Activated gamma-delta T cell (primary cell): ENCODE data around the gene C10orf90.
"Not testable (repeated sequence)": the region's sequence is repeated elsewhere in the genome, so short reads cannot be mapped to it uniquely, and the experiment has no call there.

Experiments used
- DNase-seq: peaks from one replicate; lab custom pipeline; 2025; lab: John Stamatoyannopoulos, UW

The C10orf90 gene

DNA sequence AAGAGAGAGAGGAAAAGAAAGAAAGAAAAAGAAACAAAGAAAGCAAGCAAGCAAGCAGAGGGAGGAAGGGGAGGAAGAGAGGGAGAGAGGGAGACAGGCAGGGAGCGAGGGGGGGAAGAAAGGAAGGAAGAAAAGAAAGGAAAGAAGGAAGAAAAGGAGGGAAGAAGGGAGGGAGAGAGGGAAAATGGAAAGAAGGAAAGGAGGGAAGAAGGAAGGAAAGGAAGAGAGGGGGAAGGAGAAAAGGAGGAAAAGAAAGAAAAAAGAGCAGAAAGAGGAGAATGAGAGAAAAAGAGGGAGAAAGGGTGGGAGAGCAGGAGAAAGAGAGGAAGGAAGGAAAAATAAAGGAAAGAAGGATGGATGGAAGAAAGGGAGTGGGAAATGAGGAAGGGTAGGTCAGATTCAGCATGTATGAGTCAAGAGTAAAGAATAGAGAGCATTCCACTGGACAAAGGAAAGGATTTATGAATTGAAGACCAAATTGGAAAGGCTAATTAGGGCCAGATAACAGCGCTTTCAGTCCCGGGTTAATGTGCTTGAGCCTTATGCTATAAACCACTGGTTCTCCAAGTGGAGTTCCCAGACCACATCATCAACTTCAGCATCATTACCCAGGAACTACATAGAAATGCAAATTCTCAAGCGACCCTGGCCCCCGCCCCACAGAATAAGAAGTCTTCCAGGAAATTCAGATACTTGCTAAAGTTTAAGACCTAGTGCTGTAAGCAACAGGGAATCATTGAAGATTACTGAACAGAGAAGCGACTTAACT, 85.1 kb downstream of the C10orf90 start:
- DNase-seq = no peak

DNA sequence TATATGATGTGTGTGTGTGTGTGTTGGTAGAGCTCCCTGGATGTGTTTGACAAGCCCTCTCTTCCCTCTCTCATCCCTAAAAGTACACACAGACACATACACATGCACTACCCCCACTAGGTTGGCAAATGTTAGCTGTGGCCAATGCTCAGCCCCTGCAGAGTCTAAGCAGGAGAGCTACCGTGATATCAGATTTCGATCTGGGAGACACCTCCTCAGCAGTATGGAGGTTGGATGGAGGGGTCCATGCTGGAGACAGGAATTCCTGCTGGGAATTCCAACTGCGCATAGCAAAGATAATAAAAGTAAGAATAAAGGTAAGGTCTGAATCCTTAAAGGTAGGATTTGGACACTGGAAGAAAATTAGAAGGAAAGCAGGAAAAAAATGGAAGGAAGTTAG, 85.7 kb downstream of the C10orf90 start:
- DNase-seq = no peak

GRCh38 chr10:126583552-126584200, 86.8 kb downstream of the C10orf90 start:
- no peak for DNase-seq

DNA sequence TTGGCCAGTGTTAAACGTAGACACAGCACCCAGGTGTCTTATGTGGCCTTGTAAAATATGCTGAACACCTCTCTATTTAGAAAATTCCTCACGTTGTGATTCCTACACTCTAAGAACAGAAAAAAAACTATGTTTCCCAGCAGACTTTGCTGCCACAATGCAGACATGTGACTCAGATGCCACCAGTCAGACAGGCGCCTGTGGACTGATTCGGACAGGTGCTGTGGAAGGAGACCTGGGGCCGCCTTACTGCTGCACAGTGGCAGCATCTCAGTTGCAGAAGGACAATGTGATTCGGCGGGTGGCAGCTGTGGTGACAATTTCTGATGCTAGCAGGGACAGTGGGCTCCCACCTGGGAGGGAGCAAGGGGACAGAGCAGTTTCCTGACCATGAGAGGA, 88.8 kb downstream of the C10orf90 start:
- no peak for DNase-seq

DNA sequence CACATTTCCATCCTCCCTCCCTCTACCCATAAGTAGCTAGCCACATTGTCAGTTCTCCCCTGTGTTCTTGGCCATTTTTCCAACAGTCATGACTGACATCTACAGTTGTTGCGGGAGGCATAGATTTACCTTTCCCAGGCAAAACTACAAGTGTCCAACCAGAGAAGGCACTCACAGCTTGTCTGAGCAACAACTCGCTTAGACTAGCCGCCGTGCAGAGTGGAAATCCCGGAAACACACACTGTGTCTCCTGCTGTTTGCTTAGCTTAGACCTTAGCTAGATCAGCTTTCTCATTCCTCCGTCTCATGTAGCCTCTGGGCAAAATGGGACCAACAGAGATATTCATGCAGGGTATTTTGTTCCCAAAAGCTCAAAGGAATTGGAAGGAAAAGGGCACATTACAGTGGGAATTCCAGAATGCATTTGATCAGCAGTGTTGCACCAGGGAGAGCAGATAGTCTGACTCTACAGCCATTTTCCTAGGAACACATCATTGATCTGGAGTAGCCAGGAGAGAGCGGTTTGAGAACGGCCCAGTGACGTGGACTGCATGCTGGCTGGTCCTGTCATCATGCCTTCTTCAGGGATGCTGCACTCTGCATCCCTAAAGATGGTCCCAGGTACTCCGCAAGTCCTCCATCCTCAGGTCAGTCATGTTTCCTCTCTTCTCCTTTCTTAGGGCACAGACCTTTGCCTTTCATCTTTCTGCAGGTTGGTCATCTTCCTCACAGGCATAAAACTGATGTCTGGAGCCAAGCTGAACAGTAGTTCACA, 89.4 kb downstream of the C10orf90 start:
- no peak for DNase-seq

DNA sequence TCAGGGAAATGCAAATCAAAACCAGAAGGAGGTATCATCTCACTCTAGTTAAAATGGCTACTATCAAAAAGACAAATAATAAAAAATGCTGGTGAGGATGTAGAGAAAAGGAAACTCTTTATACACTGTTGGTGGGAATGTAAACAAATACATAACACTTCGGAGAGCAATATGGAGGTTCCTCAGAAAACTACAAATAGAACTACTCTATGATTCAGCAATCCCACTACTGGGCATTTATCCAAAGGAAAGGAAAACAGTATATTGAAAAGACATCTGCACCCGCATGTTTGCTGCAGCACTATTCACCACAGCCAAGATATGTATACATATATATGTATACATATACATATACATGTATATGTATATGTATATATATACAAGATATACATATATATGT, 94.2 kb downstream of the C10orf90 start:
- DNase-seq = no peak

- DNase-seq = no peak
These were observed 99.6 kb downstream of the C10orf90 start for GRCh38 chr10:126570621-126571602.

DNA sequence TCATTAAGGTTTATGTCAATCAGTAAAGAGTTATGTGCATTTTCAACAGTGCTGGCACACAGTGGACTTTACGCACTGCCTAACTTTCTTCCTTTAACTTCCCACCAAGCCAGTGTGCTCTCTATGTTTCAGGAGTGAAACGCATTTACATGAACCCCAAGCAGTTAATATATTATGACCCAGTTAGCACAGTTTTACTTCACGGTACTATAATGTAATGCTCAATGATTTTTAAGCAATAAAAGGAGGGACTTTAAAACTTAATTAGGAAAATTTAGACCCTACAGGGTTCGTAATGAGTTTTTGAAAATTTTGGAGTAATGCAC, 100.3 kb downstream of the C10orf90 start:
- no peak for DNase-seq

DNA sequence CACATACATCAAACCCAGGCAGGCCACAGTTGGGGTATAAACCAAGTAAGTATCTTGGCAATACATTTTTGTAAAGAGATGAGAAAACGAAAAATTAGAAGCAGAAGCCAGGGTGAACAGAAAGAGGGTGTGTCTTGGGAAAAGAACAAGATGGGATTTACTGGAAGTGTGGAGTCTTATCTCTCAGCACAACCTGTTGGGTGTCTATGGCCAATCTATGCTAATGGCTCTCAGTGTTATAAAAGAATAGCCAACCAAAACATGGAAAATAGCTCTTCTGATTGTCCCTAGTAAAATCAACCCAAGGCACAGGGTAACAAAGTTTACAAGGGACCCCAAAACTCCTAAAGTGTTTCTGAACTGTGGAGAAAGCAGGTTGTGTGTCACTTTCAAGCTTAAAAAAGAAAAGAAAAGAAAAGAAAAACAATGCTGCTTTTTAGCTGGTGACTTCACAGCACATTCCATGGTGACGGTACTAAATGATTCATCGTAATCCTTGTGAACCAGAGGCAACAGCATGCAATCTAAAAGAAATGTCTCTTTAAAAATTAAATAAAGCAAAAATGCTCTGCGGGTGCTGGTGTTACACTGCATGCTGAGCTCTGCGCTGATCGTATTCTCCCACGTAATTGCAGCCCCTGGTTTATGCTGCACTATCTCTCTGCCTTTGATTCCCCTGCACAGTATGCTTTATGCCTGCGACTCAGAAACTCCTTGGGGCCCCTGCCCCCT, 100.8 kb downstream of the C10orf90 start:
- no peak for DNase-seq

GRCh38 chr10:126568809-126569385, 101.6 kb downstream of the C10orf90 start:
- no peak for DNase-seq

DNA sequence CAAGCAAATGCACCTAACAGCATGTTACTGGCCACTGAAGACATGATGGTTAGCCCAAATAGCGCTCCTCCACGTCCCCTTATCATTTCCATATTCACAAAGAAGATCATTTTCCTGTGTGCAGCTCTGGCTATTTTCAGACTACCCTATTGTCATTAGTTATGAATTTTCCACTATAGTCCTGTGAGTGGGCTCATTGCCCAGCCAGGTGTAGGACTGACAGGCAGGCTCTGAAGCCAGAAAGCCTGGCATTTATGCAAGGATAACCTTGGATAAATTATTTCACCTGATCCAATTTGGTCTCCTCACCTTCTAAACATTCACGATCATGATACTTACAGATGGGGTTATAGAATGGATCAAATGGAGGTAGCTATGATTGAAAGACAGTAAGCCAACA, 104.6 kb downstream of the C10orf90 start:
- no peak for DNase-seq

GRCh38 chr10:126565441-126565840, 105.1 kb downstream of the C10orf90 start:
- DNase-seq = no peak

GRCh38 chr10:126564326-126564888, 106.1 kb downstream of the C10orf90 start:
- no peak for DNase-seq

GRCh38 chr10:126563361-126563760, 107.1 kb downstream of the C10orf90 start:
- DNase-seq = no peak

DNA sequence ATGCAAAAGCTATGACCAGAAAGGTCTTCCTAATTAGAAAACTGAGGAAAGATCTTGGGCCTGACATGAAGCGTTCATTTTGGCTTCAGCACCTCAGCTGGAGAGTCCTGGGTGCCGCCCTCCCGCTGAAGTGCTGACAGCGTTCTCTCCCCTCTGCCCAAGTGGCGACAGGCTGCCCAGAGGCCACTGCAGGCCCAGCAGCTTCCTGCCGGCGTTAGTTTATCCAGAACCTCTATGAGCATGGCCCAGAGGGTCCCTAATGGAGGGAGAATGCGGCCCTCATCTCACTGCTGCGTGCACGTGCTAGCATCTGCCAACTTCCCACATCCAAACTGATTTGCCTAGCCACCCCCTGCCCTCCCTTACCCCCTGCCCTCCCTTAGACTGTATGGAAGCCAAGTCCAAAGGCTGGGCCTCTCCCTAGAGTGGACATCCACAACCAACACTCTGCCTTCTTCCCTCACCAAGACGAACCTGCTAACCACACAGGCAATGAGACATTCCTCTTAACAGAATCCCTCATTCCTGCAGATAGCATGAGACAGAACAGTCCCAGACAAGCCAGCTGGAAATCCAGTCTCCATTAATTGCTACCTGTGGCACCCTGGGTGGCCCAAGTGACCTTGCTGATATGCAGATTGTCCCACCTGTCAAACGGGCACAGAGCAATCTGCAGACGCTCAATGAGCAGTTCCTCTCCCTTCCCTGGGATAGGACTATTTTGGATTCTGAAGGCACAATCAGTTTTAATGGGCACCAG, 108.4 kb downstream of the C10orf90 start:
- DNase-seq = no peak

DNA sequence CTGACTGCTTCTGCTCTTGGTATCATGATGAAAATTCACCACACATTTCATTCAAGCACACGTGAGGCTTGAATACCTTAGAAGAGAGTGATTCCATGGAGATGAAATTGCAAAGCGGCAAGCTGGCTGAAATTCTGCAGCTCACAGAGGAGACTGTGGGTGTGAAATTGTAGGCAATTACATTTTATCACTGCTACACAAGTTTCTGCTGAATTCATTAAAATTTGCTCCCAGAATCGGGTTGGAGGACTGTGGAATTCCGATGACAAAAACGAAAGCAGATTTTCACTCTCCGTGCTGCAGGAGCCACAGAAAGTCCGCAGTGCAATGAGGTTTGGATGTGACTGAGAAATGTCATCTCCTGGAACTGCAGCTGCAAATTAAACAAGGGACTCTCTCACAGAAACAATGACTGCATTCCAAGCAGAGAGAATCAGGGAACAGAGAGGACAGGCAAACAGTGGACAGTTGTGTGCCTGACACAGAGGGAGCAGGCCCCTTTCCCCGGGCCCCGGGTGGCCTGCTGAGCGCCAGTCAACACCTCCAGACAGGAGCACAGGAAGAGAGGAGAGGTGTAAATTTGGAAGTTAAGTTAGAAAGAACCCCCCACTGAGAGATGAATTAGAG, 109.1 kb downstream of the C10orf90 start:
- no peak for DNase-seq

DNA sequence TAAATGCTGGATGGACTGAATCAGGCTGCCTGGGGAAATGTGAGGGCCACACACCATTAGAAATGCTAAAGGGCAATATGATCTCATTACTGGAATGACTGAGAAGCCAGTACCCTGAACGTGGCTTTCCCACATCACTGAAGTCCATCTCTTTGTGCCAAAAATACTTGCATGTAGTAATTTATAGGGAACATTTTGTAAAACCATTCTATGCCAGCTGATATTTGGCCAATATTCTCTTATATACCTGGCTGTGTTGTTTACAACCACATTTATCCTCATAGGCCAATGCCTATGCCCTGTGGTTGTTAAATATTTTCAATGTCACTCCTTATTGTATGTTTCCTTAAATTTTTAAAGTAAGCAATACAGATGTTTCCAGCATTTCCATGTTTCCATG, 111.6 kb downstream of the C10orf90 start:
- DNase-seq = no peak

DNA sequence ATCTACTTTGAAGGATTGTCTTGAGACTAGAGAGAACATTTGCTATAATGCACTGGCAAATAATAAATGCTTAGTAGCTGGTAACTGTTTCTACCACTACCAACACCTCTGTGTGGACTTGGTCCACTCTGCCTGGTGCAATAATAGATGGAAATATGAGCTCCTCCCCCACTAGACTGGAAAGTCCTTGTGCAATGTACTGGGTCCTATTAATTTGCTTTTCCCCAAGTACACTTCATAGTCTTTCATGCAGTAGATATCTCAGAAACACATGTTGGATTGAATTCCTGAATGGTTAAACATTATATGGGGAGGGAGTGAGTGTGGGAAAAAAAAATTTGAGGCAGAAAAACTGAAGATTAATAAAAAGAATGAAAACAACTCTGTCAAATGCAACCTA, 119.3 kb downstream of the C10orf90 start:
- no peak for DNase-seq

DNA sequence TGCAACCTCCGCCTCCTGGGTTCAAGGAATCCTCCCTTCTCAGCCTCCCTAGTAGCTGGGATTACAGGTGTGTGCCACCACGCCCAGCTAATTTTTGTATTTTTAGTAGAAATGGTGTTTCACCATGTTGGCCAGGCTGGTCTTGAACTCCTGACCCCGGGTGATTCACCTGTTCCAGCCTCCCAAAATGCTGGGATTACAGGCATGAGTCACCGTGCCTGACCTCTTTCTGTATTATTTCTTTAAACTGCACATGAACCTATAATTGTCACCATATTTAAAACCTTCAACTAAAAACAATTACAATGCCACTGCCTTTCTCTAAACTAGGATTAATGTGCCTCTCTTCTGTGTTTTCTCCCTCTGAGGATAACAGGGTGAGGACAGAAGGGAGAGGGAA, 119.9 kb downstream of the C10orf90 start:
- DNase-seq = not testable (repeated sequence)
